ENCODE results near the gene CCDC187. TPM values are rescaled to one million over a fixed set of nuclear protein-coding genes. Genes with fewer than 3 reads are reported as not detected.

The CCDC187 gene
- polyA plus RNA-seq, 3 donors = not detected

- H3K36me3 ChIP-seq (replicated peaks in 1 of 2; ENCODE audit: control insufficient read depth in 1 of 2, insufficient read depth in 2 of 2, low read length in 2 of 2) = no peaks in the 10 kb centered on the region
- Mint-ChIP-seq H3K36me3 (no peaks in the 10 kb centered on the region), H3K27me3 (ENCODE audit: low read depth in 3 of 3) (peaks cover 15 to 35% (median 27%) of the 10 kb centered on the region in 3 donors), H3K4me3 (peak within 1 kb of the TSS; percentile 60 to 73), H3K27ac (peak within 1 kb of the TSS in 1 of 7 donors; percentile 35), H3K9me3 (no peaks in the 10 kb centered on the region), H3K4me1 (peaks cover 13% of the 10 kb centered on the region)
- TF ChIP-seq, protein P1, sequence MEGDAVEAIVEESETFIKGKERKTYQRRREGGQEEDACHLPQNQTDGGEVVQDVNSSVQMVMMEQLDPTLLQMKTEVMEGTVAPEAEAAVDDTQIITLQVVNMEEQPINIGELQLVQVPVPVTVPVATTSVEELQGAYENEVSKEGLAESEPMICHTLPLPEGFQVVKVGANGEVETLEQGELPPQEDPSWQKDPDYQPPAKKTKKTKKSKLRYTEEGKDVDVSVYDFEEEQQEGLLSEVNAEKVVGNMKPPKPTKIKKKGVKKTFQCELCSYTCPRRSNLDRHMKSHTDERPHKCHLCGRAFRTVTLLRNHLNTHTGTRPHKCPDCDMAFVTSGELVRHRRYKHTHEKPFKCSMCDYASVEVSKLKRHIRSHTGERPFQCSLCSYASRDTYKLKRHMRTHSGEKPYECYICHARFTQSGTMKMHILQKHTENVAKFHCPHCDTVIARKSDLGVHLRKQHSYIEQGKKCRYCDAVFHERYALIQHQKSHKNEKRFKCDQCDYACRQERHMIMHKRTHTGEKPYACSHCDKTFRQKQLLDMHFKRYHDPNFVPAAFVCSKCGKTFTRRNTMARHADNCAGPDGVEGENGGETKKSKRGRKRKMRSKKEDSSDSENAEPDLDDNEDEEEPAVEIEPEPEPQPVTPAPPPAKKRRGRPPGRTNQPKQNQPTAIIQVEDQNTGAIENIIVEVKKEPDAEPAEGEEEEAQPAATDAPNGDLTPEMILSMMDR (IDR thresholded peaks at IDR 0.05) = no peak
- intact Hi-C loops (cut with micrococcal nuclease) = no loop called here
- no peak within 1 kb of the TSS for H3K27ac ChIP-seq (ENCODE audit: low read depth in 1 of 2, low read length in 2 of 2)
- DNase-seq = peak; percentile 31 to 51 (median 44)
- H2AFZ ChIP-seq (ENCODE audit: insufficient read depth, low read depth, low read length, poor library complexity, severe bottlenecking) = peak within 1 kb of the TSS; percentile 35
- WGBS (ENCODE audit: insufficient coverage) = under 1% methylated on average over 64 of the region's 88 CpGs
- H3K9me3 ChIP-seq (replicated peaks in 1 of 2; ENCODE audit: control insufficient read depth in 1 of 2, insufficient read depth in 1 of 2, low read length in 2 of 2) = no peaks in the 10 kb centered on the region
- H3K4me1 ChIP-seq (ENCODE audit: control insufficient read depth in 1 of 2, insufficient read depth in 2 of 2, low read length in 2 of 2) = peaks cover 22 to 25% of the 10 kb centered on the region in 2 donors
- H3K27me3 ChIP-seq (ENCODE audit: control insufficient read depth in 2 of 2, insufficient read depth in 2 of 2, low read length in 2 of 2) = peaks cover 0 to 28% of the 10 kb centered on the region in 2 donors
- H3K4me3 ChIP-seq (replicated peaks in 1 of 3; ENCODE audit: low read depth in 2 of 3, low read length in 3 of 3) = peak within 1 kb of the TSS; percentile 5 to 60 (median 17)
- no peaks in the 10 kb centered on the region for H4K20me1 ChIP-seq (ENCODE audit: insufficient read depth, low read length)
- H3K4me2 ChIP-seq (replicated peaks; ENCODE audit: extremely low read depth, low read length, poor library complexity, severe bottlenecking) = peak within 1 kb of the TSS; percentile 69
- H3K9ac ChIP-seq (ENCODE audit: insufficient read depth, low read length, poor library complexity, severe bottlenecking) = peak within 1 kb of the TSS; percentile 51
- H3K79me2 ChIP-seq (ENCODE audit: insufficient read depth, low read length) = no peaks in the 10 kb centered on the region
These were observed 23.5 kb upstream of the CCDC187 start, which contains the start of gene GPSM1 for GRCh38 chr9:136327304-136327974. GPSM1 (plus strand) TSS chr9:136327539; CDS start chr9:136327696, 157 bp downstream.

GRCh38 chr9:136326761-136327303, 22.9 kb upstream of the CCDC187 start:
- peak overlapping the region; percentile 35 for H2AFZ ChIP-seq (ENCODE audit: insufficient read depth, low read depth, low read length, poor library complexity, severe bottlenecking)
- TF ChIP-seq, protein P1 (IDR thresholded peaks at IDR 0.05) = no peak
- H3K9me3 ChIP-seq (replicated peaks in 1 of 2; ENCODE audit: control insufficient read depth in 1 of 2, insufficient read depth in 1 of 2, low read length in 2 of 2) = no peaks in the 10 kb centered on the region
- no peaks in the 10 kb centered on the region for H3K36me3 ChIP-seq (replicated peaks in 1 of 2; ENCODE audit: control insufficient read depth in 1 of 2, insufficient read depth in 2 of 2, low read length in 2 of 2)
- Mint-ChIP-seq H3K4me3 (peak overlapping the region; percentile 60 to 73), H3K27me3 (ENCODE audit: low read depth in 3 of 3) (peaks cover 15 to 35% (median 27%) of the 10 kb centered on the region in 3 donors), H3K9me3 (peaks cover 0 to 2% (median 0%) of the 10 kb centered on the region in 7 donors), H3K4me1 (peaks cover 17% of the 10 kb centered on the region), H3K36me3 (no peaks in the 10 kb centered on the region), H3K27ac (peak overlapping the region in 1 of 7 donors; percentile 35)
- H3K27ac ChIP-seq (ENCODE audit: low read depth in 1 of 2, low read length in 2 of 2) = no peak overlapping the region
- no peak for DNase-seq
- H3K27me3 ChIP-seq (ENCODE audit: control insufficient read depth in 2 of 2, insufficient read depth in 2 of 2, low read length in 2 of 2) = peaks cover 0 to 28% of the 10 kb centered on the region in 2 donors
- peak overlapping the region; percentile 4 for H3K9ac ChIP-seq (ENCODE audit: insufficient read depth, low read length, poor library complexity, severe bottlenecking)
- intact Hi-C loops (cut with micrococcal nuclease) = no loop called here
- peaks cover 22 to 25% of the 10 kb centered on the region in 2 donors for H3K4me1 ChIP-seq (ENCODE audit: control insufficient read depth in 1 of 2, insufficient read depth in 2 of 2, low read length in 2 of 2)
- peak overlapping the region in 2 of 3 experiments; percentile 17 to 49 for H3K4me3 ChIP-seq (replicated peaks in 1 of 3; ENCODE audit: low read depth in 2 of 3, low read length in 3 of 3)
- H3K4me2 ChIP-seq (replicated peaks; ENCODE audit: extremely low read depth, low read length, poor library complexity, severe bottlenecking) = peak overlapping the region; percentile 69
- 4% methylated on average over 12 of the region's 17 CpGs for WGBS (ENCODE audit: insufficient coverage)
- H4K20me1 ChIP-seq (ENCODE audit: insufficient read depth, low read length) = no peaks in the 10 kb centered on the region
- no peaks in the 10 kb centered on the region for H3K79me2 ChIP-seq (ENCODE audit: insufficient read depth, low read length)
